ENCODE data around the gene IFNLR1. TPM values are rescaled to one million over a fixed set of nuclear protein-coding genes. Genes with fewer than 3 reads are reported as not detected.

Gene IFNLR1
- total RNA-seq, 1 donor, result not detected

GRCh38 chr1:24152631-24153494 is 34.2 kb downstream of the IFNLR1 start:
- Histone ChIP-seq H4K20me1 (ENCODE audit: insufficient read depth, low read length) (no peaks in the 10 kb centered on the region), H3K9me3 (ENCODE audit: low read depth, low read length) (no peaks in the 10 kb centered on the region), H3K79me2 (ENCODE audit: insufficient read depth, low read length) (no peaks in the 10 kb centered on the region), H3K27me3 (ENCODE audit: insufficient read depth, low read length) (peaks cover 34% of the 10 kb centered on the region), H3K4me1 (ENCODE audit: insufficient read depth, low read length) (peaks cover 7% of the 10 kb centered on the region), H3K4me2 (ENCODE audit: insufficient read depth, low read length) (no peak overlapping the region), H3K36me3 (ENCODE audit: insufficient read depth, low read length) (no peaks in the 10 kb centered on the region), H3K4me3 (ENCODE audit: insufficient read depth, low read length) (no peak overlapping the region), H3K27ac (ENCODE audit: low read depth, low read length) (no peak overlapping the region), H2AFZ (ENCODE audit: low read length) (no peak overlapping the region)
- DNase-seq (ENCODE audit: insufficient read length, low spot score, missing footprints), result no peak
- no peak for TF ChIP-seq CTCF (IDR thresholded peaks at IDR 0.05; ENCODE audit: extremely low read depth, low read depth, low read length)

- no peak for DNase-seq (ENCODE audit: insufficient read length, low spot score, missing footprints)
- peaks cover 7% of the 10 kb centered on the region for H3K4me1 ChIP-seq (ENCODE audit: insufficient read depth, low read length)
- H3K79me2 ChIP-seq (ENCODE audit: insufficient read depth, low read length), result no peaks in the 10 kb centered on the region
- no peak overlapping the region for H3K27ac ChIP-seq (ENCODE audit: low read depth, low read length)
- peaks cover 32% of the 10 kb centered on the region for H3K27me3 ChIP-seq (ENCODE audit: insufficient read depth, low read length)
- no peak for TF ChIP-seq CTCF (IDR thresholded peaks at IDR 0.05; ENCODE audit: extremely low read depth, low read depth, low read length)
- no peaks in the 10 kb centered on the region for H3K36me3 ChIP-seq (ENCODE audit: insufficient read depth, low read length)
- H4K20me1 ChIP-seq (ENCODE audit: insufficient read depth, low read length), result no peaks in the 10 kb centered on the region
- no peak overlapping the region for H2AFZ ChIP-seq (ENCODE audit: low read length)
- H3K4me2 ChIP-seq (ENCODE audit: insufficient read depth, low read length), result no peak overlapping the region
- H3K4me3 ChIP-seq (ENCODE audit: insufficient read depth, low read length), result no peak overlapping the region
- H3K9me3 ChIP-seq (ENCODE audit: low read depth, low read length), result no peaks in the 10 kb centered on the region
These were observed 35.9 kb downstream of the IFNLR1 start for GRCh38 chr1:24151175-24151533.

- peaks cover 7% of the 10 kb centered on the region for H3K4me1 ChIP-seq (ENCODE audit: insufficient read depth, low read length)
- no peaks in the 10 kb centered on the region for H4K20me1 ChIP-seq (ENCODE audit: insufficient read depth, low read length)
- DNase-seq (ENCODE audit: insufficient read length, low spot score, missing footprints), result peak; percentile 88
- peak overlapping the region; percentile 52 for H3K4me3 ChIP-seq (ENCODE audit: insufficient read depth, low read length)
- peak; percentile 83 for TF ChIP-seq CTCF (IDR thresholded peaks at IDR 0.05; ENCODE audit: extremely low read depth, low read depth, low read length)
- no peak overlapping the region for H3K27ac ChIP-seq (ENCODE audit: low read depth, low read length)
- H3K9me3 ChIP-seq (ENCODE audit: low read depth, low read length), result no peaks in the 10 kb centered on the region
- no peaks in the 10 kb centered on the region for H3K36me3 ChIP-seq (ENCODE audit: insufficient read depth, low read length)
- peak overlapping the region; percentile 17 for H2AFZ ChIP-seq (ENCODE audit: low read length)
- H3K27me3 ChIP-seq (ENCODE audit: insufficient read depth, low read length), result peaks cover 30% of the 10 kb centered on the region
- no peaks in the 10 kb centered on the region for H3K79me2 ChIP-seq (ENCODE audit: insufficient read depth, low read length)
- peak overlapping the region; percentile 63 for H3K4me2 ChIP-seq (ENCODE audit: insufficient read depth, low read length)
These were observed 36.6 kb downstream of the IFNLR1 start for GRCh38 chr1:24150234-24151174.

- Histone ChIP-seq H3K9me3 (ENCODE audit: low read depth, low read length) (no peaks in the 10 kb centered on the region), H3K79me2 (ENCODE audit: insufficient read depth, low read length) (no peaks in the 10 kb centered on the region), H3K4me3 (ENCODE audit: insufficient read depth, low read length) (peak overlapping the region; percentile 52), H4K20me1 (ENCODE audit: insufficient read depth, low read length) (no peaks in the 10 kb centered on the region), H3K27ac (ENCODE audit: low read depth, low read length) (no peak overlapping the region), H3K4me1 (ENCODE audit: insufficient read depth, low read length) (peaks cover 7% of the 10 kb centered on the region), H3K4me2 (ENCODE audit: insufficient read depth, low read length) (peak overlapping the region; percentile 63), H3K36me3 (ENCODE audit: insufficient read depth, low read length) (no peaks in the 10 kb centered on the region), H2AFZ (ENCODE audit: low read length) (peak overlapping the region; percentile 17), H3K27me3 (ENCODE audit: insufficient read depth, low read length) (peaks cover 30% of the 10 kb centered on the region)
- no peak for TF ChIP-seq CTCF (IDR thresholded peaks at IDR 0.05; ENCODE audit: extremely low read depth, low read depth, low read length)
- peak; percentile 91 for DNase-seq (ENCODE audit: insufficient read length, low spot score, missing footprints)
These were observed 37.2 kb downstream of the IFNLR1 start for GRCh38 chr1:24149866-24150233.

Data from osteoblast (primary cell).